HTR-8/SVneo (cell line): ENCODE results near the gene EDEM2.
"Not testable (repeated sequence)": the region's sequence is repeated elsewhere in the genome, so short reads cannot be mapped to it uniquely, and the experiment has no call there.

ENCODE experiments used
- DNase-seq: peaks from one replicate; pipeline ENCODE4 v3.0.0; 2011; ENCODE audit warnings: low spot score, mixed read lengths; ENCODE audit not compliant: insufficient read length
- FAIRE-seq: peaks from 2 replicates; lab custom pipeline; 2011; peaks lifted over from hg19 to GRCh38; lab: Jason Lieb, UNC

The EDEM2 gene

GRCh38 chr20:35146920-35147574 is at the start of gene EDEM2:
Gene EDEM2, minus strand, starts transcription at chr20:35147336. Its CDS starts 78 bp downstream, at chr20:35147258.
- DNase-seq (peak; percentile 98), FAIRE-seq (peak; percentile 69)

- FAIRE-seq, result no peak
- no peak for DNase-seq
Measured at GRCh38 chr20:35196313-35196712, 49.2 kb upstream of the EDEM2 start.

GRCh38 chr20:35193031-35193791 is 46.1 kb upstream of the EDEM2 start:
- DNase-seq, FAIRE-seq: not testable (repeated sequence)

GRCh38 chr20:35192118-35192872 is 45.2 kb upstream of the EDEM2 start:
- FAIRE-seq (no peak), DNase-seq (no peak)

GRCh38 chr20:35191419-35192117 is 44.4 kb upstream of the EDEM2 start:
- no peak for FAIRE-seq

GRCh38 chr20:35190556-35190955 is 43.4 kb upstream of the EDEM2 start:
- FAIRE-seq, result no peak
- no peak for DNase-seq

More at GRCh38 chr20:35191419-35192117, 44.4 kb upstream of the EDEM2 start:
- DNase-seq, result no peak

- not testable (repeated sequence) for DNase-seq, FAIRE-seq
Measured at GRCh38 chr20:35189223-35189622, 42.1 kb upstream of the EDEM2 start.

GRCh38 chr20:35187584-35188190 is 40.6 kb upstream of the EDEM2 start:
- no peak for DNase-seq
- no peak for FAIRE-seq

GRCh38 chr20:35186691-35187289 is 39.7 kb upstream of the EDEM2 start:
- DNase-seq, FAIRE-seq: not testable (repeated sequence)

GRCh38 chr20:35181731-35182130 is 34.6 kb upstream of the EDEM2 start:
- DNase-seq (no peak), FAIRE-seq (no peak)

GRCh38 chr20:35180266-35180665 is 33.1 kb upstream of the EDEM2 start:
- no peak for DNase-seq
- FAIRE-seq, result no peak

- FAIRE-seq (no peak), DNase-seq (no peak)
Measured at GRCh38 chr20:35179292-35180212, 32.4 kb upstream of the EDEM2 start.

- FAIRE-seq, result no peak
- DNase-seq, result no peak
Measured at GRCh38 chr20:35176132-35176531, 29.0 kb upstream of the EDEM2 start.

- DNase-seq, result no peak
- no peak for FAIRE-seq
Measured at GRCh38 chr20:35174458-35175216, 27.5 kb upstream of the EDEM2 start.

- DNase-seq (no peak), FAIRE-seq (no peak)
Measured at GRCh38 chr20:35173576-35174192, 26.5 kb upstream of the EDEM2 start.

- no peak for FAIRE-seq
- DNase-seq, result no peak
Measured at GRCh38 chr20:35172434-35172806, 25.3 kb upstream of the EDEM2 start.

- DNase-seq, result peak; percentile 93
- FAIRE-seq, result peak; percentile 82
Measured at GRCh38 chr20:35171753-35172433, 24.8 kb upstream of the EDEM2 start, which contains the start of gene PROCR. Gene PROCR, plus strand, starts transcription at chr20:35172072. Its CDS starts 83 bp downstream, at chr20:35172155.
